Mesenchymal stem cell (in vitro differentiated cells and primary cell): ENCODE results near the gene GAMT.

Source experiments
- DNase-seq: peaks from one replicate; pipeline ENCODE4 v3.0.0-alpha.2; 2013
- H2AFZ ChIP-seq: one replicate; pipeline ENCODE4 v1.6.1; 2013; ENCODE audit warnings: low read depth, mild to moderate bottlenecking, control low read depth, inconsistent platforms, low read length, moderate library complexity
- H2AK5ac ChIP-seq: 2 replicates; pipeline ENCODE4 v1.6.1; 2013; ENCODE audit warnings: low read length, moderate library complexity, mild to moderate bottlenecking, inconsistent platforms; ENCODE audit not compliant: severe bottlenecking
- H2BK120ac ChIP-seq: one replicate; pipeline ENCODE4 v1.6.1; 2013; ENCODE audit warnings: low read depth, mild to moderate bottlenecking, inconsistent platforms, low read length, moderate library complexity
- H2BK12ac ChIP-seq, 2 experiments: one replicate each; pipeline ENCODE4 v1.6.1; 2013; ENCODE audit warnings: inconsistent platforms in 2 of 2, low read length in 2 of 2, mild to moderate bottlenecking in 2 of 2, moderate library complexity in 2 of 2, control low read depth in 1 of 2
- H2BK15ac ChIP-seq: one replicate; pipeline ENCODE4 v1.6.1; 2013; ENCODE audit warnings: mild to moderate bottlenecking, low read depth, inconsistent platforms; ENCODE audit not compliant: poor library complexity, severe bottlenecking
- H2BK5ac ChIP-seq: 2 replicates; pipeline ENCODE4 v1.6.1; 2013; ENCODE audit warnings: low read depth, mild to moderate bottlenecking, low read length, control low read depth, inconsistent platforms; ENCODE audit not compliant: poor library complexity, severe bottlenecking
- H3K14ac ChIP-seq, 2 experiments: one replicate each; pipeline ENCODE4 v1.6.1; 2013; ENCODE audit warnings: inconsistent platforms in 2 of 2, low read length in 2 of 2, control low read depth in 1 of 2, mild to moderate bottlenecking in 1 of 2, moderate library complexity in 1 of 2
- H3K18ac ChIP-seq, 2 experiments: one replicate each; pipeline ENCODE4 v1.6.1; 2013; ENCODE audit warnings: inconsistent platforms in 2 of 2, low read length in 2 of 2, control low read depth in 1 of 2, low read depth in 1 of 2, mild to moderate bottlenecking in 1 of 2
- H3K23ac ChIP-seq, 2 experiments: one replicate each; pipeline ENCODE4 v1.6.1; 2013; ENCODE audit warnings: inconsistent platforms in 2 of 2, low read length in 2 of 2, mild to moderate bottlenecking in 2 of 2, moderate library complexity in 2 of 2, control low read depth in 1 of 2
- H3K27ac ChIP-seq: 2 replicates; pipeline ENCODE4 v1.5.1; 2013; ENCODE audit warnings: mild to moderate bottlenecking, moderate library complexity, low read length, control low read depth, inconsistent platforms; ENCODE audit not compliant: poor library complexity, severe bottlenecking
- H3K27me3 ChIP-seq, 2 experiments: 2 replicates each; pipeline versions ENCODE4 v1.6.1 to v1.7.0; 2013; ENCODE audit warnings: low read length in 2 of 2, mild to moderate bottlenecking in 2 of 2, moderate library complexity in 2 of 2, control low read depth in 1 of 2, inconsistent platforms in 1 of 2; ENCODE audit not compliant: control insufficient read depth in 1 of 2, insufficient read depth in 1 of 2
- H3K36me3 ChIP-seq, 2 experiments: 2 replicates each; pipeline versions ENCODE4 v1.6.1 to v1.7.0; 2013; ENCODE audit warnings: low read length in 2 of 2, control low read depth in 1 of 2, inconsistent platforms in 1 of 2, low read depth in 1 of 2, mild to moderate bottlenecking in 1 of 2; ENCODE audit not compliant: insufficient read depth in 2 of 2, control insufficient read depth in 1 of 2
- H3K4ac ChIP-seq, 2 experiments: one replicate each; pipeline ENCODE4 v1.6.1; 2013; ENCODE audit warnings: inconsistent platforms in 2 of 2, low read length in 2 of 2, mild to moderate bottlenecking in 2 of 2, moderate library complexity in 2 of 2, control low read depth in 1 of 2, low read depth in 1 of 2
- H3K4me1 ChIP-seq: 2 replicates; pipeline ENCODE4 v1.6.1; 2013; ENCODE audit warnings: low read depth, low read length, control low read depth; ENCODE audit not compliant: control insufficient read depth, insufficient read depth
- H3K4me2 ChIP-seq: 2 replicates; pipeline ENCODE4 v1.6.1; 2013; ENCODE audit warnings: low read length, mild to moderate bottlenecking, inconsistent platforms; ENCODE audit not compliant: poor library complexity, severe bottlenecking
- H3K4me3 ChIP-seq, 2 experiments: 2 replicates each; pipeline versions ENCODE4 v1.5.1 to v1.7.0; 2013; ENCODE audit warnings: low read length in 2 of 2, mild to moderate bottlenecking in 2 of 2, control low read depth in 1 of 2, low read depth in 1 of 2; ENCODE audit not compliant: insufficient read depth in 1 of 2
- H3K79me1 ChIP-seq: replicated peaks from 2 replicates; pipeline ENCODE4 v1.6.1; 2013; ENCODE audit warnings: mild to moderate bottlenecking, control low read depth, low read length, inconsistent platforms; ENCODE audit not compliant: poor library complexity, severe bottlenecking
- H3K9ac ChIP-seq: 2 replicates; pipeline ENCODE4 v1.7.0; 2013; ENCODE audit warnings: mild to moderate bottlenecking, low read length, moderate library complexity
- H3K9me3 ChIP-seq: 2 replicates; pipeline ENCODE4 v1.7.0; 2013; ENCODE audit warnings: mild to moderate bottlenecking, low read length; ENCODE audit not compliant: control insufficient read depth
- H4K8ac ChIP-seq: one replicate; pipeline ENCODE4 v1.6.1; 2013; ENCODE audit warnings: inconsistent platforms, mild to moderate bottlenecking, low read length, moderate library complexity
- H4K91ac ChIP-seq: one replicate; pipeline ENCODE4 v1.6.1; 2013; ENCODE audit warnings: mild to moderate bottlenecking, low read length, inconsistent platforms
- WGBS: methylation state at CpG from one replicate; pipeline ENCODE4 v1.1.7; 2013; ENCODE audit warnings: mixed read lengths; 5-methylcytosine and 5-hydroxymethylcytosine counted together

The GAMT gene

DNA sequence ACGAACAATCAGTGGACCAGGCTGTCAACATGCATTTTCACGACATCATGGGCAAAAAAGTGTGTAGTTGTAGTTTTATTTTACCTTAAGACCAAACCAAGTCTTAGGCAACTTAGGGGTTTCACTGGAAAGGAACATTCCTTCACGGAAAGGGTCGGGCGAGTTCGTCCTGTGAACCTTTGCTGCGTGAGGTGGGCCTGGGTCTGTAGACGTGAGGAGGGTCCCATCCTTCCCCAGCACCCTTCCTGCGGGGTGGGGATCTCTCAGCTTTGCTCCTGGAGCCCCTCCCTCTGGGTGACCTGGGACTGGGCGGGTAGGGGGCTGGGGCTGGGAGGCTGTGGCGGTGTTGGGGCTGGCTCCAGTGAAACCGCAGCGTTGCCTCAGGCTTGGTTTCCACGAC, 24.6 kb upstream of the GAMT start:
- DNase-seq, result no peak
- no peak overlapping the region for H2BK5ac ChIP-seq
- H2AK5ac ChIP-seq, result no peak overlapping the region
- no peak overlapping the region for H3K4ac ChIP-seq
- H2BK120ac ChIP-seq, result no peak overlapping the region
- no peak overlapping the region for H3K18ac ChIP-seq
- no peak overlapping the region for H4K8ac ChIP-seq
- no peaks in the 10 kb centered on the region for H3K27me3 ChIP-seq
- no peak overlapping the region for H3K27ac ChIP-seq
- no peaks in the 10 kb centered on the region for H3K9me3 ChIP-seq
- no peak overlapping the region for H3K4me3 ChIP-seq
- H3K4me1 ChIP-seq, result peaks cover 26% of the 10 kb centered on the region
- H2AFZ ChIP-seq, result no peak overlapping the region
- 93% methylated on average over 13 of the region's 14 CpGs for WGBS
- H3K14ac ChIP-seq, result no peak overlapping the region
- no peak overlapping the region for H2BK12ac ChIP-seq
- H2BK15ac ChIP-seq, result no peak overlapping the region
- H3K4me2 ChIP-seq, result no peak overlapping the region
- no peak overlapping the region for H3K9ac ChIP-seq
- H3K23ac ChIP-seq, result no peak overlapping the region
- H3K36me3 ChIP-seq, result peaks cover 87 to 90% of the 10 kb centered on the region in 2 experiments
- H4K91ac ChIP-seq, result no peak overlapping the region
- H3K79me1 ChIP-seq, result peaks cover 63% of the 10 kb centered on the region

DNA sequence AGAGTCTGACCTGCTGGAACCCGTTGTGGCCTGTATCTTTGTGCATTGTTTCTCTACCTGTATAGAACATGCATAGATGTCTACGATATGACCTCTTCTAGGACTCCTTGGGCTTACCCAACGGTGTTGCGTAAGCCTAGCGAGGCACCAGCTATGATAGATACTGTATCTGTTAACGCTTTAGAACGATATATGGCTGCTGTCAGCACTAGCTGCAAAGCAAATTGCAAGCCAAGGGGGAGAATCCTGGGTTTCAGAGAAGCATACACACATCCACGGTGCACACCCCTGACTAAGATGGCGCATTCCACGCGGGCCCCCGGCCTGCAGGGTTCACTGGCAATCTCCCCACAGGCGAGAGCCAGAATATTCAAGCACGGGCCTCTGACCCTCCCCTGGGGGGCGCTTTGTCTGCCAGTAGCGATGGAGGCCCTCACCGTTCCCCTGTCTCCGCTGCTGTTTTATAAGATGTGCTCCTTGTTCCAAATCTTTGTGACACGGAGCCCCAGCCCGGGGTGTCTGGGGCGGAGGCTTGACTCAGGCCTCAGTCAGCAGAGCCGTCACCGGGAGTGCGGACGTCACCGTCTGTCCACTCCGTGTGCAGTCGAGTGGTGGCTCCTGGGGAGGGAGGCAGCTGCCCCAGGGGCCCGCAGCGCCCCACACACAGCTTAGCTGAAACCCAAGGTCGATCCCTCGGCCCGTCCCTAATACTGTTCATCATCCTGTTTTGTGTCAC, 23.9 kb upstream of the GAMT start:
- Histone ChIP-seq H3K79me1 (peaks cover 64% of the 10 kb centered on the region), H2BK15ac (no peak overlapping the region), H3K4me2 (no peak overlapping the region), H3K23ac (no peak overlapping the region), H2BK120ac (no peak overlapping the region), H3K9me3 (no peaks in the 10 kb centered on the region), H3K18ac (no peak overlapping the region), H4K91ac (no peak overlapping the region), H2BK5ac (no peak overlapping the region), H3K4me1 (peaks cover 26% of the 10 kb centered on the region), H2AK5ac (no peak overlapping the region), H3K4me3 (no peak overlapping the region), H2BK12ac (no peak overlapping the region), H2AFZ (no peak overlapping the region), H3K36me3 (peaks cover 90 to 94% of the 10 kb centered on the region in 2 experiments), H3K9ac (no peak overlapping the region), H3K27ac (no peak overlapping the region), H4K8ac (no peak overlapping the region), H3K4ac (no peak overlapping the region), H3K14ac (no peak overlapping the region), H3K27me3 (no peaks in the 10 kb centered on the region)
- 97% methylated on average over 33 of the region's 33 CpGs for WGBS
- DNase-seq, result no peak

DNA sequence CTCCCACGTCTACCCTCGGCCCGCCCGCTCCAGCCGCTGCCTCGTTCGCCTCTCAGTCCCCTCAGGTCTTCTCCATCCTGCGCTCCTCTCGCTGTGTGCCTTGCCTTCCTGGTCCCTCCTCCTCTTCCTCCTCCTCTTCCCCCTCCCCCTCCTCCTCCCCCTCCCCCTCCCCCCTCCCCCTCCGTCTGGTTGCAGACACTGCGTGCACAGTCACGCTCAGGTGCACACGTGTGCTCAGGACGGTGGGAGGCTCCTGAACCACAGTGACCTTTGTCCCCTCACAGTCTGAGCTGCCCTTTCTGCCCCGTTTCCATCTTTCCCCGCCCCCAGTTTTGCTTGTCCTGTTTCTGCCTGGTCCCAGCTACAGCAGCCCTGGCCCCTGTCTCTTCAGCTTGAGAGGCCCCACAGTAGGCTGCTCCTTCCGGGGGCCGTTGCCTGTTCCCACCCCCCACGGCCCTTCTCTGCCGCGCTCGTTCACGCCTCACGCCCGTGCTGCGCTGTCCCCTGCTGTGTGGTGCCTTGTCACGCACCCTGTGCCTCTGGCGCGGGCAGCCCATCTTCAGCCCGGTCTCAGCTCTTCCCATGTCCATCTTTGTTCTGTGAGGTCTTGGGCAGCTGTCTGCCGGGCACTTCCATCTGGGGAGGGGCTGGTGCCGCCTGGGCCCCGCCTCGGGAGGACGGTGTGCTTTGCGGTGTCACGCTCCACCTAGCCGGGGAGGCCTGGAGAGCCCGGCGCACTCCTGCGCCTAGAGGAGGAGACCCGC, 23.0 kb upstream of the GAMT start:
- H2AK5ac ChIP-seq, result no peak overlapping the region
- no peak overlapping the region for H2BK15ac ChIP-seq
- no peak overlapping the region for H3K27ac ChIP-seq
- H3K18ac ChIP-seq, result no peak overlapping the region
- 87% methylated on average over 26 of the region's 42 CpGs for WGBS
- H3K9me3 ChIP-seq, result no peaks in the 10 kb centered on the region
- no peak overlapping the region for H3K4me3 ChIP-seq
- H3K36me3 ChIP-seq, result peaks cover 90 to 94% of the 10 kb centered on the region in 2 experiments
- H3K79me1 ChIP-seq, result peaks cover 56% of the 10 kb centered on the region
- no peak overlapping the region for H3K14ac ChIP-seq
- no peak for DNase-seq
- no peak overlapping the region for H2BK120ac ChIP-seq
- no peak overlapping the region for H2BK5ac ChIP-seq
- H3K9ac ChIP-seq, result no peak overlapping the region
- H3K4me2 ChIP-seq, result no peak overlapping the region
- peaks cover 26% of the 10 kb centered on the region for H3K4me1 ChIP-seq
- H3K4ac ChIP-seq, result no peak overlapping the region
- no peak overlapping the region for H3K23ac ChIP-seq
- H2BK12ac ChIP-seq, result no peak overlapping the region
- no peak overlapping the region for H4K8ac ChIP-seq
- no peak overlapping the region for H2AFZ ChIP-seq
- no peak overlapping the region for H4K91ac ChIP-seq
- H3K27me3 ChIP-seq, result no peaks in the 10 kb centered on the region

DNA sequence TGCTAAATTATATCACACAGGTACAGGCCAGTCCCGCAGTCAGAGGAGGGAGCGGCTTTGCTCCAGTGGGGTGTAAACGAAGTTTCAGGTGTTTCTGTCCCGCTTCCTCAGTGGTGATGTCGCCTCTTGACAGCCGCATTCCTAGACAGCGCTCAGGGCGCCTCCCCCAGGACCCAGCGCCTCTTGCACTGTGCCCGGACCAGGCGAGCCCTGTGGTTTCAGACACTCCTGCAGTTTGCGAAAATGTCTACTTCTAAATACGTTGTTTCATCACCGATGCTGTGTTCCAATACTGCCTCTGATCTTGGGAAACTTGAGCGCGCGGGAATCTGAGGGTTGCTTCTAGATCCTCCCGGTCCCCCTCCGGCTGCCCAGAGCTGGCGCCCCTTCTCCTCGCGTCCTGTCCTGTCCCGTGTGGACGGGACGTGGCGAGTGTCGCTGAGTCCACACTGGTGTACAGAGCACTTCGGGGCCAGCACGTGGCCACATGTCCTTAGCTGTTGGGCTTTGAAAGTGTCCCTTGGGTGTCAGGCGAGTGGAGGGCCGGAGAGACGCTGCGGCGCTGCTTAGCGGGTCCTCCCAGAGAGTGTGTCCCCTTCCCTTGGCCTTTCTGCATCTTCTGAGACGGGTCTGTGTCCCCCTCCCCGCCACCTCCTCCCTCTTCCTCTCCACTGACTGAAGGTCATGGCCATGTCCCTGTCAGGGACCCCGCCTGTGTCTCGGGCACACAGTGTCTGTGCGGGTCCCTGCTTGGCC, 22.3 kb upstream of the GAMT start:
- H3K27me3 ChIP-seq, result no peaks in the 10 kb centered on the region

More for the DNA sequence above, 22.3 kb upstream of the GAMT start:
- peaks cover 49% of the 10 kb centered on the region for H3K79me1 ChIP-seq
- no peak for DNase-seq
- no peak overlapping the region for H3K4me2 ChIP-seq
- no peak overlapping the region for H2BK5ac ChIP-seq
- H3K36me3 ChIP-seq, result peaks cover 91 to 94% of the 10 kb centered on the region in 2 experiments
- no peak overlapping the region for H2AK5ac ChIP-seq
- H4K8ac ChIP-seq, result no peak overlapping the region
- no peak overlapping the region for H3K23ac ChIP-seq
- H2BK120ac ChIP-seq, result no peak overlapping the region
- H3K4me3 ChIP-seq, result no peak overlapping the region
- H3K27ac ChIP-seq, result no peak overlapping the region
- H2BK12ac ChIP-seq, result no peak overlapping the region
- H3K14ac ChIP-seq, result no peak overlapping the region
- H3K4ac ChIP-seq, result no peak overlapping the region
- H2AFZ ChIP-seq, result no peak overlapping the region
- peaks cover 28% of the 10 kb centered on the region for H3K4me1 ChIP-seq
- no peak overlapping the region for H4K91ac ChIP-seq
- WGBS, result 97% methylated on average over 38 of the region's 40 CpGs
- H3K18ac ChIP-seq, result no peak overlapping the region
- H2BK15ac ChIP-seq, result no peak overlapping the region
- no peak overlapping the region for H3K9ac ChIP-seq
- H3K9me3 ChIP-seq, result no peaks in the 10 kb centered on the region
